Measurements from ENCODE around the gene RACGAP1. TPM values are rescaled to one million over a fixed set of nuclear protein-coding genes. Genes with fewer than 3 reads are reported as not detected.

RACGAP1 gene
- total and polyA plus RNA-seq, 2 of the 4 experiments (the other 2 are of a cell fraction) = 37.9 to 110 TPM

- no peak for TF ChIP-seq CEBPB (IDR thresholded peaks at IDR 0.05; ENCODE audit: low read depth, low read length)
- peak; percentile 49; the same call in 1 of the 2 replicates for TF ChIP-seq FOS (IDR thresholded peaks at IDR 0.05; ENCODE audit: low read depth, low read length)
Measured at GRCh38 chr12:49945394-49946080, 79.8 kb downstream of the RACGAP1 start (continued).

GRCh38 chr12:49944718-49945117 lies 80.6 kb downstream of the RACGAP1 start:
- Histone ChIP-seq H2AK5ac (ENCODE audit: low read depth, low read length) (0 out of 2 replicates have a peak overlapping the region, but pooled peaks have one; percentile 14), H2BK15ac (ENCODE audit: low read depth, low read length) (no peak overlapping the region), H3K9me3 (ENCODE audit: control insufficient read depth, insufficient read depth, low read length) (no peaks in the 10 kb centered on the region), H2AK9ac (replicated peaks; ENCODE audit: low read depth, low read length, poor library complexity) (no peak overlapping the region), H3K56ac (ENCODE audit: extremely low read depth, insufficient read depth, low read length) (no peak overlapping the region), H2BK20ac (ENCODE audit: low read depth, low read length) (peak overlapping the region; percentile 41; the same call in 1 of the 2 replicates), H2BK120ac (ENCODE audit: low read depth, low read length) (no peak overlapping the region; the same call in 1 of the 2 replicates), H3K9me1 (ENCODE audit: insufficient read depth, low read length) (0 out of 2 replicates have a peak, but pooled peaks cover 3% of the 10 kb centered on the region), H2BK5ac (ENCODE audit: low read depth, low read length, poor library complexity, severe bottlenecking) (no peak overlapping the region), H3K23ac (ENCODE audit: low read depth, low read length) (no peak overlapping the region), H3K4me3 (ENCODE audit: insufficient read depth, low read depth, low read length) (no peak overlapping the region), H4K20me1 (ENCODE audit: insufficient read depth, low read length) (no peaks in the 10 kb centered on the region), H3K4me2 (ENCODE audit: low read depth, low read length) (no peak overlapping the region), H4K8ac (ENCODE audit: low read depth in 2 of 2, low read length in 2 of 2) (peak overlapping the region in 1 of 2 experiments; percentile 23; a peak in 1 of 4 replicates), H4K5ac (ENCODE audit: low read depth, low read length) (no peak overlapping the region), H3K18ac (ENCODE audit: low read depth, low read length) (no peak overlapping the region), H3K9ac (ENCODE audit: low read depth, low read length) (no peak overlapping the region), H3K36me3 (ENCODE audit: control insufficient read depth, insufficient read depth, low read length) (no peaks in the 10 kb centered on the region), H3K4me1 (ENCODE audit: control insufficient read depth, insufficient read depth, low read length) (no peaks in the 10 kb centered on the region; the same call in 1 of the 2 replicates), H2AFZ (replicated peaks; ENCODE audit: low read length, poor library complexity) (peak overlapping the region; percentile 10), H4K91ac (ENCODE audit: insufficient read depth, low read depth, low read length) (no peak overlapping the region), H3K4ac (ENCODE audit: low read depth, low read length) (peak overlapping the region; percentile 12; the same call in 1 of the 2 replicates), H3K79me1 (ENCODE audit: low read depth in 1 of 2, low read length in 2 of 2) (no peaks in the 10 kb centered on the region), H3K14ac (replicated peaks; ENCODE audit: low read depth, low read length) (no peak overlapping the region), H3K27me3 (ENCODE audit: control insufficient read depth, insufficient read depth, low read length) (peaks cover 9% of the 10 kb centered on the region; the same call in 1 of the 2 replicates), H3K27ac (ENCODE audit: insufficient read depth, low read length) (no peak overlapping the region)
- no peak for DNase-seq
- intact Hi-C loops (cut with micrococcal nuclease) (loop anchor here (1.0 to 2.0 kb wide), 2 partner anchors 75 to 168 kb away; no protein-coding TSS in a partner anchor), dilution Hi-C loops (cut with HindIII; ENCODE audit: low sequenced_read_pairs, unreplicated experiment) (no loop called here), in situ Hi-C loops (cut with MboI; ENCODE audit: low sequenced_read_pairs) (no loop called here)
- ChIA-PET POLR2A (ENCODE audit: unreplicated experiment) (no interaction called here), CTCF (interaction anchor here (1.4 to 1.6 kb wide), 2 partner anchors 17 to 78 kb away, joined by 7 to 10 read pairs; no protein-coding TSS in a partner anchor)
- ATAC-seq (ENCODE audit: low read depth) = no peak
- no CpG with 5 or more reads among the region's 3 CpGs for WGBS, 2 experiments (ENCODE audit: extremely low coverage in 2 of 2, insufficient read length in 1 of 2)
- no TSS peak for BruUV-seq (replicated peaks)
- TF ChIP-seq BHLHE40 (IDR thresholded peaks at IDR 0.05; ENCODE audit: low read depth, low read length) (no peak), FOS (IDR thresholded peaks at IDR 0.05; ENCODE audit: low read depth, low read length) (no peak), ELK1 (IDR thresholded peaks at IDR 0.05; ENCODE audit: borderline replicate concordance, low read depth, low read length) (no peak), RAD21 (IDR thresholded peaks at IDR 0.05; ENCODE audit: low read length) (no peak), MXI1 (IDR thresholded peaks at IDR 0.05; ENCODE audit: borderline replicate concordance, low read depth, low read length) (no peak), CEBPB (IDR thresholded peaks at IDR 0.05; ENCODE audit: low read depth, low read length) (no peak), NFE2L2 (IDR thresholded peaks at IDR 0.05; ENCODE audit: low read depth, low read length) (no peak), RCOR1 (IDR thresholded peaks at IDR 0.05; ENCODE audit: insufficient replicate concordance, low read length) (no peak), USF2 (IDR thresholded peaks at IDR 0.05; ENCODE audit: low read depth, low read length) (no peak), CTCF (conservative IDR thresholded peaks at IDR 0.05; ENCODE audit: low read depth, low read length) (no peak), MAZ (IDR thresholded peaks at IDR 0.05; ENCODE audit: borderline replicate concordance, low read depth, low read length) (no peak), POLR2A (IDR thresholded peaks at IDR 0.05; ENCODE audit: low read depth, low read length) (no peak)

All from IMR-90 (cell line).